HPDE6-E6E7 (cell line): Measurements from ENCODE around the gene UGT1A6.

ENCODE experiments used
- DNase-seq: peaks from one replicate; pipeline ENCODE4 v3.0.0; 2011; ENCODE audit warnings: missing footprints; ENCODE audit errors: extremely low spot score

Gene UGT1A6

GRCh38 chr2:233801357-233802131, 108.9 kb downstream of the UGT1A6 start:
- DNase-seq = no peak

- DNase-seq = no peak
These were observed 109.6 kb downstream of the UGT1A6 start for GRCh38 chr2:233802132-233802815.

- no peak for DNase-seq
These were observed 110.7 kb downstream of the UGT1A6 start for GRCh38 chr2:233803292-233803911.

- DNase-seq = no peak
These were observed 111.3 kb downstream of the UGT1A6 start for GRCh38 chr2:233803994-233804393.

GRCh38 chr2:233807215-233807865, 114.7 kb downstream of the UGT1A6 start:
- DNase-seq = no peak

- DNase-seq = no peak
These were observed 115.6 kb downstream of the UGT1A6 start for GRCh38 chr2:233807966-233808935.

GRCh38 chr2:233810385-233810784, 117.7 kb downstream of the UGT1A6 start:
- no peak for DNase-seq

GRCh38 chr2:233811087-233811486, 118.4 kb downstream of the UGT1A6 start:
- no peak for DNase-seq

- no peak for DNase-seq
These were observed 119.0 kb downstream of the UGT1A6 start for GRCh38 chr2:233811732-233812131.

- DNase-seq = no peak
These were observed 120.8 kb downstream of the UGT1A6 start for GRCh38 chr2:233813236-233814055.

- DNase-seq = peak; percentile 29
These were observed 121.6 kb downstream of the UGT1A6 start for GRCh38 chr2:233814056-233814835.

- no peak for DNase-seq
These were observed 123.2 kb downstream of the UGT1A6 start for GRCh38 chr2:233815861-233816260.

GRCh38 chr2:233816334-233816733, 123.6 kb downstream of the UGT1A6 start:
- DNase-seq = no peak

GRCh38 chr2:233816771-233817170, 124.1 kb downstream of the UGT1A6 start:
- no peak for DNase-seq

- no peak for DNase-seq
These were observed 124.7 kb downstream of the UGT1A6 start for GRCh38 chr2:233817361-233817911.

- DNase-seq = no peak
These were observed 125.4 kb downstream of the UGT1A6 start for GRCh38 chr2:233817995-233818638.

- no peak for DNase-seq
These were observed 126.2 kb downstream of the UGT1A6 start for GRCh38 chr2:233818639-233819621.
